PC-3 (cell line): ENCODE measurements around the gene TJAP1.

Experiments used
- EZH2phosphoT487 ChIP-seq: fragments of 300-600 bp; sonication (generic); IDR thresholded peaks from 2 replicates; pipeline ENCODE4 v1.6.1; 2018; ENCODE audit warnings: mild to moderate bottlenecking, antibody characterized with exemption, low read length, borderline replicate concordance
- TF ChIP-seq, protein P1 (sequence below): fragments of 300-600 bp; sonication (generic); conservative IDR thresholded peaks from 2 replicates; pipeline ENCODE4 v1.5.1; 2017; ENCODE audit warnings: antibody characterized with exemption, low read depth, mild to moderate bottlenecking, low read length

GRCh38 chr6:43437700-43438099 lies 39.7 kb upstream of the TJAP1 start:
- TF ChIP-seq, protein P1, sequence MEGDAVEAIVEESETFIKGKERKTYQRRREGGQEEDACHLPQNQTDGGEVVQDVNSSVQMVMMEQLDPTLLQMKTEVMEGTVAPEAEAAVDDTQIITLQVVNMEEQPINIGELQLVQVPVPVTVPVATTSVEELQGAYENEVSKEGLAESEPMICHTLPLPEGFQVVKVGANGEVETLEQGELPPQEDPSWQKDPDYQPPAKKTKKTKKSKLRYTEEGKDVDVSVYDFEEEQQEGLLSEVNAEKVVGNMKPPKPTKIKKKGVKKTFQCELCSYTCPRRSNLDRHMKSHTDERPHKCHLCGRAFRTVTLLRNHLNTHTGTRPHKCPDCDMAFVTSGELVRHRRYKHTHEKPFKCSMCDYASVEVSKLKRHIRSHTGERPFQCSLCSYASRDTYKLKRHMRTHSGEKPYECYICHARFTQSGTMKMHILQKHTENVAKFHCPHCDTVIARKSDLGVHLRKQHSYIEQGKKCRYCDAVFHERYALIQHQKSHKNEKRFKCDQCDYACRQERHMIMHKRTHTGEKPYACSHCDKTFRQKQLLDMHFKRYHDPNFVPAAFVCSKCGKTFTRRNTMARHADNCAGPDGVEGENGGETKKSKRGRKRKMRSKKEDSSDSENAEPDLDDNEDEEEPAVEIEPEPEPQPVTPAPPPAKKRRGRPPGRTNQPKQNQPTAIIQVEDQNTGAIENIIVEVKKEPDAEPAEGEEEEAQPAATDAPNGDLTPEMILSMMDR = no peak
- no peak for TF ChIP-seq EZH2phosphoT487
